Stomach (tissue), 4 donors: Measurements from ENCODE around the gene KLHL17.

ENCODE experiments used
- CTCF ChIP-seq, 7 experiments: fragments of 450-650 bp in 4 of 7; fragments of 200-600 bp in 3 of 7; sonication (generic) in 3 of 7; IDR thresholded peaks; one replicate each; pipeline ENCODE4 v1.5.1; 2016 to 2019; ENCODE audit warnings: antibody characterized with exemption in 7 of 7, control low read depth in 2 of 7, mild to moderate bottlenecking in 1 of 7
- POLR2AphosphoS5 ChIP-seq, 3 donors: sonication (generic); formaldehyde crosslinking; IDR thresholded peaks; one replicate each; pipeline ENCODE4 v1.6.1; 2016; ENCODE audit warnings: antibody characterized with exemption in 3 of 3

- no peak for TF ChIP-seq CTCF (IDR thresholded peaks at IDR 0.05)
- TF ChIP-seq POLR2AphosphoS5 (IDR thresholded peaks at IDR 0.05) = no peak
These were observed 42.8 kb upstream of the KLHL17 start for GRCh38 chr1:917466-918091.
